Kidney epithelial cell (primary cell): Measurements from ENCODE around the gene RPS18. TPM values are rescaled to one million over a fixed set of nuclear protein-coding genes. Genes with fewer than 3 reads are reported as not detected.

Source experiments
- DNase-seq: peaks from one replicate; pipeline ENCODE4 v3.0.0-alpha.2; 2010; ENCODE audit warnings: low read depth
- H3K27me3 ChIP-seq: 2 replicates; pipeline ENCODE4 v1.6.0; 2011; ENCODE audit warnings: low read length; ENCODE audit not compliant: control insufficient read depth, insufficient read depth
- H3K36me3 ChIP-seq: 2 replicates; pipeline ENCODE4 v1.5.1; 2011; ENCODE audit warnings: low read length; ENCODE audit not compliant: control insufficient read depth, insufficient read depth
- H3K4me3 ChIP-seq: 2 replicates; pipeline ENCODE4 v1.5.1; 2011; ENCODE audit warnings: low read depth, mild to moderate bottlenecking, control low read depth, low read length
- CTCF ChIP-seq: IDR thresholded peaks from 2 replicates; pipeline ENCODE4 v1.5.1; 2011; ENCODE audit warnings: mild to moderate bottlenecking, moderate library complexity, low read length, control low read depth, inconsistent platforms; ENCODE audit not compliant: insufficient read depth, poor library complexity, severe bottlenecking
- total RNA-seq: library from RNA; depleted of rRNA; stranded (reverse); fragments of >200 nt; gene quantifications from 2 replicates; pipeline ENCODE4 v1.2.3, GENCODE V29; 2015

RPS18 gene
- total RNA-seq, 1 donor from 2014 or later = 7,360 TPM

DNA sequence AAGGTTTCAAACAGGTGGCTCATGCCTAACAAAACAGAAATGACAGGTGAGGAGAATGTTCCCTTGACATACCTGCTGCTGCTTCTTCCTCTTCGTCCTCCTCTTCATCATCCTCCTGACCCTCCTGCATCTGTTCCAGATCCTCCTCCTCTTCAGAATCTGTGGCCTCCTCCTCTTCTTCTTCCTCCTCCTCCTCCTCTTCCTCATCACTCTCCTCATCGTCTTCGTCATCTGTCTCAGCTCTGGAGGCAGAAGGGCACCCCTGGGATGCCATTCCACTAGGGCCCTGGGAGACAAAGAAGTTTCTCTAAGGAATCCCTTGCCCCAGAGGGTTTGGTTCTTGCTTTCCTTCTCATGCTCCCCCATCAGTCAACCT, 48.1 kb downstream of the RPS18 start:
- Histone ChIP-seq H3K4me3 (no peak overlapping the region), H3K27me3 (no peaks in the 10 kb centered on the region), H3K36me3 (peaks cover 8% of the 10 kb centered on the region)
- DNase-seq = no peak
- TF ChIP-seq CTCF = no peak

DNA sequence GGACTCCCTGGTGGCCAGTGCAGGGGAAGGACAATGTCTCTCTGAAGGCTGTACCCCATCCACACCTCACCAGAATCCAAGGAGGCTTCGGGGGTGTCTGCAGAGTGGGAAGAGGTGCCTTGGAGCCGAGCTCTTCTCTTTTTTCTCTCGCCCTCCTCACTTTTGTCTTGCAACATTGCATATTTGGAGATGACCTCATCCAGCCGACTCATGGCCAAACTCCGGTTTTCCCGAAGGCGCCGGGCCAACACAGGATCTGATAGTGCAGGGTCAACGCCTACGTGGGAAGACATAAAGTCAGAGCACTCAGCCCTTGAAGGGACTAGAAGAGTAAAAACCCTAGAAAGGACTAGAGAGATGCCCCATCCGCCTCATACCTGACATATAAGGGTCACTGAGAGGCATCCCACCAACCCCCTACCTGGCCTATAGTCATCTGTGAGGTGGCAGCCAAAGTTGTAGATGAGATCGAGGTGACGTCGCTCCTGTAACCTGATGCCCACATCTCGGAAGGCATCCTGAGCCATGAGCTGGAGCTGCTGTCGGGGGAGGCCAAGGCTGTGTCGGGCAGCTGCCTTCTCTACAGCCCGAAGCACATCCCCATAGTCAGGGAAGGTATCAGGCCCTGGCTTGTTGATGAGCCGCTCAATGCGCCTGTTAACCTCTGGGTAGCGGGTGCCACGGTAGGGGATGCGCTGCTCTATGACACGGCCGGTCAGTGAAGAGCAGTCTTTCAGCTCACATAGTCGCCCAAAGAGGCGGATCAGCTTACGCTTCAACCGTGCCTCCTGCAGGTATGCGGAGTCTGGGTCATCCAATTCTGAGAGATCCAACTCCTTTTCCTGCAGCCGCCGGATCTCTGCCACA, 48.7 kb downstream of the RPS18 start:
- Histone ChIP-seq H3K36me3 (peaks cover 8% of the 10 kb centered on the region), H3K27me3 (no peaks in the 10 kb centered on the region), H3K4me3 (no peak overlapping the region)
- no peak for TF ChIP-seq CTCF
- DNase-seq = no peak

DNA sequence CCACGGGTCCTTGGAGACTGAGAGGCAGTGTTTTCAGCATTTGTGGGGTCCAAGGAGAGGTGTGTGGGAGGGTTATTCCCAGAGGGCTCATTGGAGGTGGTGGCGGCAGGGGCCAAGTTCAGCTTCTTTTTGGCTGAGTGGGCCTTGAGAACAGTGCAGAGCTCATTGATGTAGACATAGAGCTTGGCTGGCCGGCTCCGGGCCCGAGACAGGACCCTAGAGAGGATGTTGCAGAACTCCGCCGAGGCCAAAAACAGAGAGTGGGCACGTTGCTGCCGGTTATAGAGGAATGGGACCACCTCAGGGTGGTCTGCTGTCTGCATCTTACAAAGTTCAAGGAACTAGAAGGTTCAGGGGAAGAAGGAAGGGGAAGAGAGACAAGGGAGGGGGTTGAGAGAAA, 49.4 kb downstream of the RPS18 start:
- Histone ChIP-seq H3K4me3 (no peak overlapping the region), H3K36me3 (peaks cover 8% of the 10 kb centered on the region), H3K27me3 (no peaks in the 10 kb centered on the region)
- DNase-seq = no peak
- TF ChIP-seq CTCF = no peak

GRCh38 chr6:33323623-33323948, 51.7 kb downstream of the RPS18 start:
- Histone ChIP-seq H3K4me3 (peak overlapping the region; percentile 42), H3K36me3 (peaks cover 8% of the 10 kb centered on the region), H3K27me3 (no peaks in the 10 kb centered on the region)
- TF ChIP-seq CTCF = no peak
- no peak for DNase-seq

GRCh38 chr6:33324125-33324524, 52.2 kb downstream of the RPS18 start:
- H3K4me3 ChIP-seq = no peak overlapping the region
- TF ChIP-seq CTCF = no peak
- no peaks in the 10 kb centered on the region for H3K27me3 ChIP-seq
- DNase-seq = no peak
- H3K36me3 ChIP-seq = peaks cover 4% of the 10 kb centered on the region

Other genes with a start within 250 kb of the RPS18 start
- 0.29 and 0.48 TPM in 2 replicates for gene HLA-DPA1, start 198.4 kb upstream of the RPS18 start, total RNA-seq
- gene HLA-DPB1, start 196.1 kb upstream of the RPS18 start, total RNA-seq = 5.5 and 7.6 TPM in 2 replicates
- gene COL11A2, start 79.6 kb upstream of the RPS18 start, total RNA-seq = 0.14 and 0.38 TPM in 2 replicates
- gene RXRB, start 71.4 kb upstream of the RPS18 start, total RNA-seq = 24.4 and 24.9 TPM in 2 replicates
- gene SLC39A7, start 71.2 kb upstream of the RPS18 start, total RNA-seq = 94.1 and 94.9 TPM in 2 replicates
- gene HSD17B8, start 67.4 kb upstream of the RPS18 start, total RNA-seq = 11.4 and 13.1 TPM in 2 replicates
- gene RING1, start 63.6 kb upstream of the RPS18 start, total RNA-seq = 12.1 and 16.4 TPM in 2 replicates
- gene VPS52, start 199 bp upstream of the RPS18 start, total RNA-seq = 32.3 and 56.1 TPM in 2 replicates
- gene B3GALT4, start 5.0 kb downstream of the RPS18 start, total RNA-seq = 1.4 and 2.5 TPM in 2 replicates
- 53.2 and 70.5 TPM in 2 replicates for gene WDR46, start 17.2 kb downstream of the RPS18 start, total RNA-seq
- gene PFDN6, start 17.5 kb downstream of the RPS18 start, total RNA-seq = 42.9 and 51.4 TPM in 2 replicates
- gene RGL2, start 26.9 kb downstream of the RPS18 start, total RNA-seq = 42.3 and 45.5 TPM in 2 replicates
- 214 and 300 TPM in 2 replicates for gene TAPBP, start 42.0 kb downstream of the RPS18 start, total RNA-seq
- 17.5 and 18.4 TPM in 2 replicates for gene ZBTB22, start 45.7 kb downstream of the RPS18 start, total RNA-seq
- 44.4 and 53.7 TPM in 2 replicates for gene DAXX, start 50.9 kb downstream of the RPS18 start, total RNA-seq
- 8.4 and 10.3 TPM in 2 replicates for gene KIFC1, start 119.7 kb downstream of the RPS18 start, total RNA-seq
- 27.9 and 28.0 TPM in 2 replicates for gene PHF1, start 138.9 kb downstream of the RPS18 start, total RNA-seq
- 226 and 227 TPM in 2 replicates for gene CUTA, start 146.0 kb downstream of the RPS18 start, total RNA-seq
- 3.3 and 4.2 TPM in 2 replicates for gene SYNGAP1, start 148.0 kb downstream of the RPS18 start, total RNA-seq
- gene ZBTB9, start 182.5 kb downstream of the RPS18 start, total RNA-seq = 7.4 and 7.6 TPM in 2 replicates